IMR-90 (cell line): Measurements from ENCODE around the gene SLC38A1.

ENCODE experiments used
- POLR2A ChIP-seq: IDR thresholded peaks from 2 replicates; pipeline ENCODE4 v1.6.1; 2012; ENCODE audit warnings: mild to moderate bottlenecking, low read depth, low read length
- TF ChIP-seq, protein P1 (sequence below): conservative IDR thresholded peaks from 2 replicates; pipeline ENCODE4 v1.5.1; 2012; ENCODE audit warnings: mild to moderate bottlenecking, low read depth, low read length, improper control_type of control experiment

DNA sequence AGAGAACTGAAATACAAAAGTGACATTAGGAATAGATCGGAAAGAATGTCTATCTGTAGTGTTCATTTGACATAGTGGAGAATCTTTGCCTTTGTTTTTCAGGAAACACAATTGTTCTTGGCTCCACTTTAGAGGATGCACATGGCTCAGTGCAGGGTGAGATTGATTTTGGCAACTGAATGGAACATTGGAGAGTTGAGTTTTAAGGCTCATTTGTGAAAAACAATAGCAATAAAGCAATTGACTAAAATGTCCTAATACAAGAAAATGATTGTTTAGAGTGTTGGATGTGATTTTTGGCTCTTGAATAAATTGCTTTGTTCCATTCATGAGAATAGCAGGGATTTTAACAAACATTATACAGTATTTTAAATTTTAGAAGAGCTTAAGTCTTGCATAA, 116.4 kb downstream of the SLC38A1 start:
- TF ChIP-seq POLR2A: no peak
- TF ChIP-seq, protein P1, sequence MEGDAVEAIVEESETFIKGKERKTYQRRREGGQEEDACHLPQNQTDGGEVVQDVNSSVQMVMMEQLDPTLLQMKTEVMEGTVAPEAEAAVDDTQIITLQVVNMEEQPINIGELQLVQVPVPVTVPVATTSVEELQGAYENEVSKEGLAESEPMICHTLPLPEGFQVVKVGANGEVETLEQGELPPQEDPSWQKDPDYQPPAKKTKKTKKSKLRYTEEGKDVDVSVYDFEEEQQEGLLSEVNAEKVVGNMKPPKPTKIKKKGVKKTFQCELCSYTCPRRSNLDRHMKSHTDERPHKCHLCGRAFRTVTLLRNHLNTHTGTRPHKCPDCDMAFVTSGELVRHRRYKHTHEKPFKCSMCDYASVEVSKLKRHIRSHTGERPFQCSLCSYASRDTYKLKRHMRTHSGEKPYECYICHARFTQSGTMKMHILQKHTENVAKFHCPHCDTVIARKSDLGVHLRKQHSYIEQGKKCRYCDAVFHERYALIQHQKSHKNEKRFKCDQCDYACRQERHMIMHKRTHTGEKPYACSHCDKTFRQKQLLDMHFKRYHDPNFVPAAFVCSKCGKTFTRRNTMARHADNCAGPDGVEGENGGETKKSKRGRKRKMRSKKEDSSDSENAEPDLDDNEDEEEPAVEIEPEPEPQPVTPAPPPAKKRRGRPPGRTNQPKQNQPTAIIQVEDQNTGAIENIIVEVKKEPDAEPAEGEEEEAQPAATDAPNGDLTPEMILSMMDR: no peak
